RPMI8226 (cell line): ENCODE measurements around the gene PPP1R27.
"Not testable (repeated sequence)": the region's sequence is repeated elsewhere in the genome, so short reads cannot be mapped to it uniquely, and the experiment has no call there.

Source experiments
- DNase-seq: peaks from one replicate; pipeline ENCODE4 v3.0.0-alpha.2; 2015

Gene PPP1R27

DNA sequence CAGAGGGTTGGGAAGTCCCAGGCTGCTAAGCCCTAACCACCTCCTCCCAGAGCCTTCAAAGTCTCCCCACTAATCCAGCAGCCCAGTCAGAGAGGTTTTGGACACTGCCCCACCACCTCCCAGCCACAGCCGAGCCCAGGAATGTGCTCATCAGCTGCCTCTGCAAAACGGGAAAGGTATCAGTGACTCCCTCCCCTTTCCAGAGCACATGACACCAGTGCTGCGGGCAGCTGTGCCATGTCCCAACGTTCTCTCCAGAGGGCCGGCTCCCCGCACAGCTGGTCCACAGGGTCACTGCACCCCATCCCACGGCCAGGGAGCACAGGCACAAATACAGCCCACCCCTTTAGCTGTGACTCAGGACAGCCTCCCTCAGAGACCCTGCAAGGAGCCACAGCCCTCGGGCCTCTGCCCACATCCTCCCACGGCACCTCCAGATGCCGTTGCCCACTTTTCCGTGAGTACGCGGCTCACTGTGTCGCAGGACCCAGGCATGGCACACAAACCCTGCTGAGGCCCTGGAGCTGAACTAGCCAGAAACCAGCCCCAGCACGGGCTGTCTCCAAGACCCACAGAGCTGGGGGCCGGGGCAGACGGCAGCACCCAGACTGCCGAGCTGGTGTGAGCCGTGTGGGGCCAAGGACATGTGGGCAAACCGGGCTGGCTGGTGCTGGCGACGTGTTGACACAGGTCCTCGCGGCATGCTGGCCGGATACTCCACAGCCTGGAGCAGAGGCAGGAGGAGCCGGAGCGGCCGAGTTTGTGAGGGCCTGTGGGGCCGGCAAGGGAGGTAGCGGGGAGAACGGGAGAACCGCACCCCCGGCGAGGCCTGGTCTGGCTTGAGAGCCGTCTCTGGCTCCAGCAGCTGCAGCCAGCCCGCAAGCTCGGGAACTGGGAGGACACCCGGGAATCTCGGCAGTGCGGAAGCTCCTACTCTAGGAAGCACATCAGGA is 6.3 kb upstream of the PPP1R27 start:
- DNase-seq, result no peak

DNA sequence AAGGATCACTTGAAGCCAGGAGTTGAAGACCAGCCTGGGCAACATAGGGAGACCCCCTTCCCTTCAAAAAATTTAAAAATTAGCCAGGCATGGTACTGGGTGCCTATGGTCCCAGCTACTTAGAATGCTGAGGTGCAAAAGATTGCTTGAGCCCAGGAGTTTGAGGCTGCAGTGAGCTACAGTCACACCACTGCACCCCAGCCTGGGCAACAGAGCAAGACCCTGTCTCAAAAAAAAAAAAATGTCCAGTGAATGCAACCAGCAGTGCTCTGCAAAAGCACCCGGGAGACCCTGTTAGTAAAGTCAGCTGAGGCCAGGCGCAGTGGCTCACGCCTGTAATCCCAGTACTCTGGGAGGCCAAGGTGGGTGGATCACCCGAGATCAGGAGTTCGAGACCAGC is 5.2 kb upstream of the PPP1R27 start:
- DNase-seq, result not testable (repeated sequence)

DNA sequence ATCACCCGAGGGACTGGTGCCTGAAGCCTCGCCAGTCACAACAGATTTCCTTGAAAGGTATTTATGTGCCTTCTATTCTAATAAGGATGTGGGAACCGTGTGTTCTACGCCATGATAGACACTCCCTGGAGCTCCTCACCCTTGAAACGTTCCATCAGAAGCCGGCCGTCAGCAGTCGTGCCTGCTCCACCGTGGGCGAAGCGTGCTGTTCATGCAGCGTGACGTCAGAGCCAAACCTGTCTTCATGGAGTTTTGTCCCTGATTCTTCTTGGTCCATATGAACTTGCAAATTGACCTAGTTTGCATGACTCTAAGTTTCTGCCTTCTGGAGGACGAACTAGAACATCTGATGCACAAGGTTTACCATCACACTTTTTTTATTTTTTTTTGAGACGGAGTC is 4.5 kb upstream of the PPP1R27 start:
- no peak for DNase-seq

- no peak for DNase-seq
Measured at GRCh38 chr17:81838753-81839255, 4.0 kb upstream of the PPP1R27 start.

DNA sequence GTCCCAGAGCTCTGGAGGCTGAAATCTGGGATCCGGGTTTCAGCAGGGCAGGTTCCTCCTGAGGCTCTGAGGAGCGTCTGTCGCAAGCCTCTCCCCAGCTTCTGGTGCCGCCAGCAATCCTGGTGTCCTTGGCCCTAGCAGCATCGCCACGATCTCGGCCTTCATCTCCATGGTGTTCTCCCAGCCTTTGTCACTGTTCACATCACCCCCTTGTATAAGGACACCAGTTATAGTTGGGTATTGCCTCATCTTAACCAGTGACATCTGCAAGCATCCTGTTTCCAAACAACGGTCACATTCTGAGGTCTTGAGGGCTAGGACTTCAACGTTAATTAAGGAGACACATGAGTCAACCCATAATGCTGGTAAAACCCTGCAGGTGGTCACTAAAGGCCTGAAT is 2.8 kb upstream of the PPP1R27 start:
- no peak for DNase-seq

- no peak for DNase-seq
Measured at GRCh38 chr17:81833921-81834830, 674 bp downstream of the PPP1R27 start.

- peak; percentile 97 for DNase-seq
Measured at GRCh38 chr17:81833160-81833920, 1.5 kb downstream of the PPP1R27 start, which contains the start of gene MCRIP1. TSS of gene MCRIP1 (minus strand) at chr17:81833291. CDS start at chr17:81824506, 8,785 bp downstream.

GRCh38 chr17:81832608-81833159 is 2.2 kb downstream of the PPP1R27 start:
- no peak for DNase-seq

DNA sequence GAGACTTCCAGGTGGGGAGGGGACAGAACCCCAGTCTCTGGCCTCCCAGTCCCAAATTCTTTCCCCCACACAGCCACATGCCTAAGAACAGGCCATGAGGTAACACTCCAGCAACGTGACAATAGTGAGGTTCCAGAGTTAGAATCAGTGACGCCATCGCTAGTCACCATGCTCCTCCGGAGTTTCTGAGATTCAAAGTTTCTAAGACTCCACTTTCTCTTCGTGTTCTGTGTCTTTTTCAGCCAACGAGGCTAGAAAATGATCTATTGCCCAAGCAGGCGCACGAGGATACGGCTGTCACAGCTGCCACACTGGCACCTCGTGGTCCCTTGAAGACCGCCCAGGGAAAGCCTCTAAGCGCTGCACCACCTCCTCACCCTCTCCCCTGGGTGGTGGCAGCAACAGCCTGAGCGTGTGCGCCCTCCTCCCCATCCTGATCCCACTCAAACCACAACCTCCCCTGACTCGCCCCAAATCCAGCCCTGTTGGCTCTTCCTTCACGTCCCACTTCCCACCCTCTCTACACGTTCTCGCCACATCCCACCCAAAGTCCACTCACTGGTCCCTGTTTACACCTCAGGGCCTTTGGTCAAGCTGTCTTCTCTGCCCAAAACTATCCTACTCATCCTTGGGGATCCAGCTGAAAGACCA is 2.8 kb downstream of the PPP1R27 start:
- DNase-seq, result peak; percentile 56

DNA sequence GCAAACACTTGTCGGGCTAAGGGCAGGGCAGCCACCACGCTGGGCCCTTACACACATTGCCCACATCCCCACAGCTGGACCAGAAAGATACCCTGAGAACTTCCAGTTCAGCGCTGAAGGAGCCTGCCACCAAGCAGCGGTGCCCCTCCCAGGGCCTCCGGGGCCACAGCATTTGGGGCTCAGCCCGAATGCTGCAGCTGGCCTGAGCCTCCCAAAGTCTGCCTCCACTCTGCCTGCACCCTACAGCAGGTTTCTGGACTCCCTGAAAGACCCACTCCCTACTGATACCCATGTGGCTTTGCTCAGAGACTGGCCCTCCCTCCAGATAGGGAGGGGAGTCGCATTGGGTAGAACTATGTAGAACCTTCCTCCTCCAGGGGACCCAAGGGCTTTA is 3.3 kb downstream of the PPP1R27 start:
- DNase-seq, result no peak

DNA sequence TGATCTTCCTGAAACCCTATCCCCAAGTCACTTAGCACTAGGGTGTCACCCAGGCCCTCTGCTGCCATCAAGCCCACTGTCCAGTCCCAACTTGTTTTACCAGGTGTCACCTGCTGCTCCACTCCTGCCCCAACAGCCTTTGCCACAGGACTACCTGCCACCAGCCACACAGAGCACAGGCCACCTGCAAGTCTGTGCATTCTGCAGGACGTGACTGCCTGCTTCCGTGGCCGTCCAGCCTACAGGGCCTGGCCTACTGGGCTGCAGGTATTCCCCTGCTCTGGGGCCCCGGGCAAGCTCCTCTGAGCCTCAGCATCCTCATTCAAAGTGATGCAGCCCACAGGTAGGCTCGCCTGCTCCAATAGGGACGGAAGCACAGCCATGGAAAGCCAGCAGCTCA is 5.0 kb downstream of the PPP1R27 start:
- no peak for DNase-seq

- no peak for DNase-seq
Measured at GRCh38 chr17:81828656-81829055, 6.2 kb downstream of the PPP1R27 start.

DNA sequence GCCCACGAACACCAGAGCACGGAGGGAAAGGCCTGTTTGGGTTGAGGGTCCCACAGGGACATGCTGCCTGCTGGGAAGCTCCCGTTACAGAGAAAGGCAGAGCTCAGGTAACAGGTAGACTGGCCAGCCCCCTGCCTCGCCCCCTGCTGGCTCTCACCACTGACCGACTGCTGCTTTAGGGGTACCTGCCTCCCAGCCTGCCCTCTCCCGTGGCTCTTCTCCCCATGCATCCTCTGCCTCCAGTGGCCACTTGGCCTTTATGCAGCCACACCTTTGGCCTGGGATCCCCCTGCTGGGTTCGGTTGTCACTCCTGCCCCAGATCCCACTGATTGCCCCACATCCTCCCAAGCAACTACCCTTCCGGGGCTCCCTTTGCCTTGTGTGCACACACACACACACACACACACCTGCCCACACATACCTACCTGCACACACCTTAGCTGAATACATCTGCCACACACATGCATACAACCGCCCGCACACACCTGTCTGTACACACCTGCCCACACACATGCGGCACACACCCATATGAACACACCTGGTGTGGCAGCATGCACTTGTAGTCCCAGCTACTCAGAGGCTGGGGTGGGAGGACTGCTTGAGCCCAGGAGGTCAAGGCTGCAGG is 8.9 kb downstream of the PPP1R27 start:
- no peak for DNase-seq

DNA sequence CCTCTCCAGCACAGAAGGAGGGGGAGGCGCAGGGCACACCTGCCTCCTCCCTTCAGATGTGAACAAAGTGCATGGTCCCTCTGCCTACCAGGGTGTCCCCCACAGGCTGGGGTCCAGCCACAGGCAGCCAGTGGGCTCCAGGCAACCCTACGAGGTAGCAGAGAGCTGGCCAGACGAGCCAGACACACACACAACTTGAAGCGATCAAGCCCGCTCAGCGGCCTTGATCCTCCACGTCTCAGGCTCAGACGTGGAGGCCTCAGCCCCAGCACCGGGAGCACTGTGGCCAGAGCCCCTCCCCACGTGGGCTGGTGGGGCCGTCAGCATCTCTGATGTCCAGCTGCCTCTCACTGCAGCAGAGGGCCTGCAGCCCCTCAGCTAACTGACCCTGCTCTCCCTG is 10.3 kb downstream of the PPP1R27 start:
- DNase-seq, result no peak

- DNase-seq, result no peak
Measured at GRCh38 chr17:81823820-81824550, 10.9 kb downstream of the PPP1R27 start.

DNA sequence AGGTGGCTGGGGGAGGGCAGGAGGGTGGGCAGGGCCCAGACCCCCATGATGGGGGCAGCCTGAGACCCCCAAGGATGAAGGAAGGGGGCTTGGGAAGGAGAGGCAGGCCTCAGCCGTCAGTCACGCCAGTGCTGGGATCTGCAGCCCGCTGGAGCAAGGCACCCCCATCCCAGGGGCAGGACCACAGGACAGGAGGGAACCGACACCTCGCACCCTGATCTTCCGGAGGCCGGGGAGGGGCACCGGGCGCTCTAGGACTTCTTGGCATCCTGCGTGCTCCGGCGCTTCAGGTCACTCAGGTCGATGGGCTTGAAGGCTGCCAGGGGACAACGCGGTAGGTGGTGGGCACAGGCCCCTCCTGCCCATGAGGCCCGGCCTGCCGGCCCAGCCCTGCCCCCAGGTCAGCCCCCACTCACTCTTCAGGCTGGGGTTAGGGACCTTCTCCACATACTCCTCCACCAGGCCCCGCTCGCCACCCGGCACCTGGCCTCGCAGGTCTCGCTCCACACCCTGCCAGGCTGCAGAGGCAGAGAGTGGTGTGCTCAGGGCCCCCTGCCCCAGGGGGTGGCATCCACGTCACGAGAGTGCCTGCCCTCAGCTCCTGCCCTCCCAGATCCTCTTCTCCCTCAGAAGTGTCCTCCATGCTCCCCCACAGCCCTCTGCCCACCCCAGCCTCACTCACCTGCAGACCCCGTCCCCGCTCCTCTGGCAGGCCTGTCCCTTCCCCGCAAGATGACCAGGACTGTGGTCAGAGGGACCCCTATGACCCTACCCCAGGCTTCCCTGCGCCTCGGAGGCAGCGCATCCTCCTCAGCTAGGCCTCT is 11.6 kb downstream of the PPP1R27 start:
- DNase-seq, result no peak

DNA sequence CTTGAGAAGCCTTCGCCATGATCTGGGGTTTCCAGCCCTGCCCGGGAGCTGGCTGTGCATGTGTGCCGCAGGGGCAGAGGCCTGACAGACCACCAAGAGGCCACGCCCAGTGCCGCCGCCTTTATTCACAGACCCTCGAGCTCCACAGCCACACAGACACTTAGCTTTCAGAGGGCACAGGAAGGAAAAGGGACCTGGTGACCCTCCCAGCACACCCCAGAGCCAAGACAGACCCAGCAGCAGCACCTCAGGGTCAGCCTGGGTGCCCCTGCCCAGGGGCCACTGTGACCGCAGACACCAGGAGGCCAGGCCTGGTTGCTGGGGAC is 12.6 kb downstream of the PPP1R27 start:
- DNase-seq, result no peak

DNA sequence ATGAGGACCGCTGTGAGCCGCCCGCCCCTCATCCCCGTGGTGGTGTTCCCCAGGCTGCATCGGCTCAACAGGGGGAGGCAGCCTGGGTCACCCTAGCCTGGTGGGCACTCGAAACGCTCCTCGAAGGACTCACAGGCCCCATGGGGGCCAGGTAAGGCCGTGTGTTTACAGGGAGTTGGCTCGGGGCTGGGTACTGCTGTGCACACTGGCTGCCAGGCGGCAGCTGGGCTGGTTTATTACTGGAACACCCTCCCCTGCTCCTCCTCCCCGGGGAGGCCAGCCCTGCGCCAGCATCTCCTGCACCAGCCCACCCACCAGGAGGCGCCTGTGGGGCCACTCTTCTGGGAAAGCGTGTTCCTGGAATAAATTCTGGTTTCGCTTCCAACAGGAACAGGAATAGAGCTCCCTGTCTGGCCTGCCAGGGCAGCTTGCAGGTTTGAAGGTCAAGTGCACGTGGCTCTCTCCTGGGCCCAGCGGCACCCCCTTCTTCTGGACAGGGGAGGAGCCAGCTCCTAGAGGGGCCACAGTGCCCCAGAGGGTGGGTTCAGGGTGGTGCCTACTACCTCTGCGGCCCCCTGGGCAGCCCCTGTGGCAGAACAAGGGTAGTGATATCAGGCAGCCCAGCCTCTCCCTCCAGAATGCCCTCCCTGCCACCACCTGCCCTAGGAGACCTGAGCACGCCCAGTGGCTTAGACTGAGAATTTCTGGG is 13.1 kb downstream of the PPP1R27 start:
- DNase-seq, result peak; percentile 53

DNA sequence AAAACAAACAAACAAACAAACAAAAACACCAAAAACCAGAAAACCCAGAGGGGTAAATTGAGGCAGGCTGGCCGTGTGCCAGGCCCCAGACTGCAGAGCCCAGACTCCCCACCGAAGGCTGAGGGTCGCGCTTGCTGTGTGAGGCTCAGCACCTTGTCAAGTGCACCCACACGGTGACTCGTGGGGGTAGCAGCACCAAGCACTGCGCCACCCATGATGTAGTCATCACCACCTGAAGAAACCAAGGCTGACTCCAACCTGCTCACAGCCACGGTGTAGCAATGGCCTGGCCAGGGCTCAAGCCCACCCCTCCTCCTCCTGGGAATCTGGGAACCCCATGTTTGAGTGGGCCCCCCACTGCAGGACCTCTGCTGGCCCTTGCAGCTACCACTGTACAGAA is 13.7 kb downstream of the PPP1R27 start:
- DNase-seq, result no peak
